Tibial artery (tissue), 4 donors: Measurements from ENCODE around the gene CEACAM21.

Source experiments
- DNase-seq, 2 donors: peaks; one replicate each; pipeline ENCODE4 v3.0.0-alpha.2; 2019
- H3K27ac ChIP-seq, 2 donors: fragments of 200-600 bp; sonication (generic) in 1 of 2; 1 replicate in 1 of 2; 2 replicates in 1 of 2; pipeline ENCODE4 v1.5.1; 2018 to 2019; ENCODE audit warnings: mild to moderate bottlenecking in 1 of 2
- H3K27me3 ChIP-seq, 2 donors: fragments of 200-600 bp; sonication (generic) in 1 of 2; one replicate each; pipeline versions ENCODE4 v1.5.1 to v1.6.0; 2016 to 2019
- H3K36me3 ChIP-seq, 3 donors: fragments of 200-600 bp; sonication (generic) in 2 of 3; one replicate each; pipeline ENCODE4 v1.5.1; 2016 to 2019; ENCODE audit warnings: mild to moderate bottlenecking in 2 of 3
- H3K4me1 ChIP-seq, 4 donors: fragments of 200-600 bp; sonication (generic) in 2 of 4; 1 replicate in 3 of 4; 2 replicates in 1 of 4; pipeline ENCODE4 v1.5.1; 2016 to 2019
- H3K4me3 ChIP-seq, 2 donors: fragments of 200-600 bp; sonication (generic) in 1 of 2; 1 replicate in 1 of 2; 2 replicates in 1 of 2; pipeline ENCODE4 v1.5.1; 2018 to 2019; ENCODE audit warnings: mild to moderate bottlenecking in 2 of 2
- H3K9me3 ChIP-seq, 3 donors: fragments of 200-600 bp; sonication (generic) in 1 of 3; one replicate each; pipeline ENCODE4 v1.5.1; 2016 to 2019
- intact Hi-C: fragments of 100-400 bp; cut with DNase I; formaldehyde crosslinking; loops from one replicate; pipeline ENCODE4 v1.15.0; 2023; ENCODE audit warnings: low total_unique reads
- TF ChIP-seq, protein P1 (sequence below), 2 experiments: fragments of 200-600 bp in 1 of 2; fragments of 450-650 bp in 1 of 2; IDR thresholded peaks; one replicate each; pipeline ENCODE4 v1.5.1; 2017 to 2019; ENCODE audit warnings: antibody characterized with exemption in 2 of 2, mild to moderate bottlenecking in 1 of 2, moderate library complexity in 1 of 2

CEACAM21 gene

DNA sequence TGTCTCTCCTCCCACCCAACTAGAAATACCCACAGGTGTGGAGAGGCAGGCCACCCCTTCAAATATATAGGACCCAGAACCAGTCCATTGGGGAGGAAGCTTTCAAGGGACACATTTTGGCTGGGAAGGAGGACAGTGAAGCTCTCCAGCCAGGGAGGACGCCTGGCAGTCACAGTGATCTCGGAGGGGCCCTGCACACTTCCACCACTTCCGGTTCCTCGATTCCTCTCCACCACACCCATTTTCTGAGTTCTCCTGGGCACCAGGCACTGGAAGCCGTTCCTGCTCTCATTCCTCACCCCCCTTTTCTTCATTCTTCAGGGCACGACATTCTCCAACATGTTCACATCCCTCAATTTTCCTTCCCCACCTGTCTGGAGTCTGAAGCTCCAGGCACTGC, 30.4 kb upstream of the CEACAM21 start:
- TF ChIP-seq, protein P1, sequence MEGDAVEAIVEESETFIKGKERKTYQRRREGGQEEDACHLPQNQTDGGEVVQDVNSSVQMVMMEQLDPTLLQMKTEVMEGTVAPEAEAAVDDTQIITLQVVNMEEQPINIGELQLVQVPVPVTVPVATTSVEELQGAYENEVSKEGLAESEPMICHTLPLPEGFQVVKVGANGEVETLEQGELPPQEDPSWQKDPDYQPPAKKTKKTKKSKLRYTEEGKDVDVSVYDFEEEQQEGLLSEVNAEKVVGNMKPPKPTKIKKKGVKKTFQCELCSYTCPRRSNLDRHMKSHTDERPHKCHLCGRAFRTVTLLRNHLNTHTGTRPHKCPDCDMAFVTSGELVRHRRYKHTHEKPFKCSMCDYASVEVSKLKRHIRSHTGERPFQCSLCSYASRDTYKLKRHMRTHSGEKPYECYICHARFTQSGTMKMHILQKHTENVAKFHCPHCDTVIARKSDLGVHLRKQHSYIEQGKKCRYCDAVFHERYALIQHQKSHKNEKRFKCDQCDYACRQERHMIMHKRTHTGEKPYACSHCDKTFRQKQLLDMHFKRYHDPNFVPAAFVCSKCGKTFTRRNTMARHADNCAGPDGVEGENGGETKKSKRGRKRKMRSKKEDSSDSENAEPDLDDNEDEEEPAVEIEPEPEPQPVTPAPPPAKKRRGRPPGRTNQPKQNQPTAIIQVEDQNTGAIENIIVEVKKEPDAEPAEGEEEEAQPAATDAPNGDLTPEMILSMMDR (IDR thresholded peaks at IDR 0.05), result no peak

DNA sequence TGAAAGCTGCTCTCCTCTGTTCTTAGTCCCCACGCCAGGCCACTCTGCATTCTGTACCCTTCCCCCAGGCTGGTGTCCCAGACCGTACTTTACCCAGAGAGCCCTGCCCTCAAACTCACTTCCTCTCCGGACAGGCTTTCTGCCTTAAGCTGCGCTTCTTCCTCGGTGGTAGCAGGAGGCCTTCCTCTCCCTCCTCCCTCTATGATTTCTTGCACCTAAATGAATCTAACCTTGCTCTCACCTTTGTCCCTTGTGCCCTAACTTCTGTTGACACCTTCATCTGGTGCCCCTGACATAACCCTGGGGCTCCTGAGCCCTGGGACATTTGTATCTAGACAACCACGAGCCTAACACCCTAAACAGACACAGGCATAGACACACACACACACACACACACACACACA, 29.6 kb upstream of the CEACAM21 start:
- no peaks in the 10 kb centered on the region for H3K4me1 ChIP-seq
- DNase-seq, result no peak
- no peak overlapping the region for H3K27ac ChIP-seq

More for the DNA sequence above, 30.4 kb upstream of the CEACAM21 start:
- H3K27ac ChIP-seq, result no peak overlapping the region
- no peaks in the 10 kb centered on the region for H3K9me3 ChIP-seq
- no peak for DNase-seq
- no peaks in the 10 kb centered on the region for H3K4me1 ChIP-seq
- intact Hi-C loops, result no loop called here
- H3K27me3 ChIP-seq, result peaks cover 0 to 2% of the 10 kb centered on the region in 2 donors
- H3K4me3 ChIP-seq, result no peak overlapping the region
- no peaks in the 10 kb centered on the region for H3K36me3 ChIP-seq

DNA sequence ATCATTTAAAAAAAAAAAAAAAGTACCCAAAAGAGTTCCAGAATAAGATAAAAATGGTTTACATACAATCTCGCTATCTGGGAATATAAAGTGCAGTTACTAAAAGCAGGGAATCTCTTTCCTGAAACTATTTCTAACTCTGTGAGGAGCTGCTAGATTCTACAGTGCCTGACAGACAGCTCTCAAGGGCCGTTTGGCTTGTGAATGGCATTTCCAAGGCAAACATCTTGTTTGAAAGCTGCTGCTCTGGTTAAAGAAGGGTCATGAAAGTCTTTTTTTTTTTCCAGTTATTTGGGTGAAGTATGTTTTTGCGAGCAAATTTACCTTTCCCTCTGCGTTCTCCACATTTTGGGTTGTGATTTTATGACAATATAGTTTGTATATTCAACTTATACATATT, 29.0 kb upstream of the CEACAM21 start:
- Histone ChIP-seq H3K9me3 (no peaks in the 10 kb centered on the region), H3K4me3 (no peak overlapping the region), H3K27ac (no peak overlapping the region), H3K4me1 (no peaks in the 10 kb centered on the region), H3K27me3 (peaks cover 0 to 2% of the 10 kb centered on the region in 2 donors), H3K36me3 (no peaks in the 10 kb centered on the region)
- no peak for DNase-seq
- TF ChIP-seq, protein P1 (IDR thresholded peaks at IDR 0.05), result no peak
- intact Hi-C loops, result no loop called here

More for the DNA sequence above, 29.6 kb upstream of the CEACAM21 start:
- H3K9me3 ChIP-seq, result no peaks in the 10 kb centered on the region
- intact Hi-C loops, result no loop called here
- H3K4me3 ChIP-seq, result no peak overlapping the region
- TF ChIP-seq, protein P1 (IDR thresholded peaks at IDR 0.05), result no peak
- no peaks in the 10 kb centered on the region for H3K36me3 ChIP-seq
- peaks cover 0 to 2% of the 10 kb centered on the region in 2 donors for H3K27me3 ChIP-seq

DNA sequence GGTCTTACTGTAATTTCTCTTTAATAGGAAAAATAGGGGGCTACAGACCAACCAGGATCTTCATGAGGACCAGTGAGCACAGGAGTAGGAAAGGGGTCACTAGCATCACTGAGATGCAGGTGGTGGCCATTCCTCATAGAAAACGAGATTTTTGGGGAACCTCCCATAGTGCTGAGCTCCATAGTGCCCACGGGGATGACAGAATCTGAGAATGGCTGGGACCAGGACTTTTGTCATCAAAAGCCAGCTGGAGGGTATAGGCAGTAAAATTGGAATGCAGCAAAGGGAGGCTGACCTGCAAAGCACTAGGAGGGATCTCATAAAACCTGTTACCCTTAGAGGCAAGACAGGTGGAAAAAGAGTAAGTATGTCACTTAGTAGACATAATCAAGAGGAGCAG, 28.4 kb upstream of the CEACAM21 start:
- intact Hi-C loops, result no loop called here
- TF ChIP-seq, protein P1 (IDR thresholded peaks at IDR 0.05), result no peak
- no peaks in the 10 kb centered on the region for H3K4me1 ChIP-seq
- H3K9me3 ChIP-seq, result no peaks in the 10 kb centered on the region
- DNase-seq, result no peak
- no peak overlapping the region for H3K4me3 ChIP-seq
- no peaks in the 10 kb centered on the region for H3K36me3 ChIP-seq
- H3K27ac ChIP-seq, result no peak overlapping the region
- no peaks in the 10 kb centered on the region for H3K27me3 ChIP-seq

DNA sequence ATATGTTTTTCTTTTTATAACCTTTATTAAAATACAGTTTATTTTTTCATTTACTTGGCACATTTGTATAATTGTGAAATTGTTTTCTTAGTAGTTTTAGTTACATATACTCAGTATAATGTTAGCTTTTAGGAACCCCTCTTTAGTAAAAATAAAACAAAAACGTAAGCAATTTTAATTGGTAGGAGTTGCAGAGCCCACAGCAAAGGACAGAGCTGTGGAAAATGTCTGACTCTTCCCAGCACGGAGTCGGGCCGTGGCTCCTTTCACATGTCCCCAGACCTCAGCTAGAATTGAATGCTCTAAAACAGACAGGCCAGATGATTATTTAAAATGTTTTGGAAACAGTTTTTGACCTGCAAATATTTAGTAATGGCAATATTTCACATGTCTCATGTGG, 27.9 kb upstream of the CEACAM21 start:
- H3K27ac ChIP-seq, result no peak overlapping the region
- H3K4me3 ChIP-seq, result no peak overlapping the region
- intact Hi-C loops, result no loop called here
- H3K9me3 ChIP-seq, result no peaks in the 10 kb centered on the region
- no peaks in the 10 kb centered on the region for H3K27me3 ChIP-seq
- TF ChIP-seq, protein P1 (IDR thresholded peaks at IDR 0.05), result no peak
- H3K4me1 ChIP-seq, result no peaks in the 10 kb centered on the region
- no peak for DNase-seq
- no peaks in the 10 kb centered on the region for H3K36me3 ChIP-seq
